Naive B cell (primary cell): ENCODE results near the gene OR8S1. TPM values are rescaled to one million over a fixed set of nuclear protein-coding genes. Genes with fewer than 3 reads are reported as not detected.
"Not testable (repeated sequence)": the region's sequence is repeated elsewhere in the genome, so short reads cannot be mapped to it uniquely, and the experiment has no call there.

Experiments
- ATAC-seq, 2 donors: fragments of 150-1000 bp; cut with Tn5 transposase; 2 replicates each; pipeline ENCODE4 v1.10.0; 2021; ENCODE audit warnings: low read depth in 2 of 2, mild to moderate bottlenecking in 2 of 2, moderate library complexity in 2 of 2
- DNase-seq: peaks from one replicate; pipeline ENCODE4 v3.0.0; 2022
- H3K27ac Mint-ChIP-seq, 6 donors: one replicate each; pipeline ENCODE4 v1.8.0; 2020 to 2022; ENCODE audit warnings: mild to moderate bottlenecking in 6 of 6, mixed read lengths in 6 of 6, moderate library complexity in 5 of 6, inconsistent platforms in 2 of 6
- H3K27me3 Mint-ChIP-seq, 3 donors: one replicate each; pipeline ENCODE4 v1.8.0; 2021 to 2022; ENCODE audit warnings: mixed read lengths in 3 of 3, mild to moderate bottlenecking in 1 of 3
- H3K36me3 Mint-ChIP-seq, 2 donors: one replicate each; pipeline ENCODE4 v1.8.0; 2020 to 2022; ENCODE audit warnings: mixed read lengths in 2 of 2, inconsistent platforms in 1 of 2, mild to moderate bottlenecking in 1 of 2
- H3K4me1 Mint-ChIP-seq, 3 donors: one replicate each; pipeline ENCODE4 v1.8.0; 2020 to 2022; ENCODE audit warnings: mixed read lengths in 3 of 3, inconsistent platforms in 1 of 3, mild to moderate bottlenecking in 1 of 3, moderate library complexity in 1 of 3
- H3K4me3 Mint-ChIP-seq, 8 donors: one replicate each; pipeline ENCODE4 v1.8.0; 2020 to 2022; ENCODE audit warnings: mild to moderate bottlenecking in 8 of 8, mixed read lengths in 8 of 8, moderate library complexity in 8 of 8, inconsistent platforms in 2 of 8
- H3K9me3 Mint-ChIP-seq, 7 donors: one replicate each; pipeline ENCODE4 v1.8.0; 2020 to 2022; ENCODE audit warnings: mixed read lengths in 7 of 7, mild to moderate bottlenecking in 5 of 7, inconsistent platforms in 2 of 7, moderate library complexity in 1 of 7
- polyA plus RNA-seq, 6 donors: library from polyadenylated mRNA; unstranded; fragments of 300-500 nt; fragmentation: Illumina TruSeq; gene quantifications; one replicate each; pipeline ENCODE4 v1.2.3, GENCODE V29; 2021; ENCODE audit warnings: low read depth in 6 of 6

The OR8S1 gene
- polyA plus RNA-seq, 6 donors from 2014 or later: not detected

GRCh38 chr12:48527891-48528670 lies 2.6 kb downstream of the OR8S1 start:
- ATAC-seq (no peak), DNase-seq (no peak)
- H3K36me3 Mint-ChIP-seq: no peaks in the 10 kb centered on the region
- H3K9me3 Mint-ChIP-seq: no peaks in the 10 kb centered on the region
- no peak overlapping the region for H3K27ac Mint-ChIP-seq
- no peak overlapping the region for H3K4me3 Mint-ChIP-seq
- H3K27me3 Mint-ChIP-seq: peaks cover 9 to 47% (median 32%) of the 10 kb centered on the region in 3 donors
- H3K4me1 Mint-ChIP-seq: no peaks in the 10 kb centered on the region

GRCh38 chr12:48532601-48533000 lies 7.2 kb downstream of the OR8S1 start:
- Mint-ChIP-seq H3K9me3 (peaks cover 0 to 13% (median 2%) of the 10 kb centered on the region in 7 donors), H3K27ac (peak overlapping the region in 1 of 6 donors; percentile 1), H3K4me1 (peaks cover 0 to 3% (median 0%) of the 10 kb centered on the region in 3 donors), H3K27me3 (peaks cover 9 to 45% (median 20%) of the 10 kb centered on the region in 3 donors), H3K4me3 (no peak overlapping the region), H3K36me3 (no peaks in the 10 kb centered on the region)
- DNase-seq (no peak), ATAC-seq (no peak)

GRCh38 chr12:48536602-48537001 lies 11.2 kb downstream of the OR8S1 start:
- H3K27me3 Mint-ChIP-seq: peaks cover 5 to 48% (median 23%) of the 10 kb centered on the region in 3 donors
- peaks cover 0 to 3% (median 0%) of the 10 kb centered on the region in 3 donors for H3K4me1 Mint-ChIP-seq
- H3K36me3 Mint-ChIP-seq: no peaks in the 10 kb centered on the region
- no peak overlapping the region for H3K4me3 Mint-ChIP-seq
- ATAC-seq: no peak
- H3K9me3 Mint-ChIP-seq: peaks cover 0 to 13% (median 2%) of the 10 kb centered on the region in 7 donors
- DNase-seq: no peak
- H3K27ac Mint-ChIP-seq: peak overlapping the region in 1 of 6 donors; percentile 73

- no peak for ATAC-seq
- Mint-ChIP-seq H3K27me3 (peaks cover 3 to 36% (median 35%) of the 10 kb centered on the region in 3 donors), H3K27ac (no peak overlapping the region), H3K36me3 (no peaks in the 10 kb centered on the region), H3K9me3 (peaks cover 0 to 4% (median 0%) of the 10 kb centered on the region in 7 donors), H3K4me3 (no peak overlapping the region), H3K4me1 (no peaks in the 10 kb centered on the region)
- no peak for DNase-seq
Measured at GRCh38 chr12:48542300-48542928, 17.0 kb downstream of the OR8S1 start.

- ATAC-seq (no peak), DNase-seq (no peak)
- Mint-ChIP-seq H3K36me3 (no peaks in the 10 kb centered on the region), H3K4me3 (no peak overlapping the region), H3K9me3 (peaks cover under 1 to 20% (median 10%) of the 10 kb centered on the region in 7 donors), H3K4me1 (no peaks in the 10 kb centered on the region), H3K27me3 (peaks cover 3 to 23% (median 22%) of the 10 kb centered on the region in 3 donors), H3K27ac (no peak overlapping the region)
Measured at GRCh38 chr12:48545833-48546469, 20.5 kb downstream of the OR8S1 start.

- H3K9me3 Mint-ChIP-seq: peaks cover 4 to 22% (median 10%) of the 10 kb centered on the region in 7 donors
- not testable (repeated sequence) for H3K4me3 Mint-ChIP-seq, H3K4me1 Mint-ChIP-seq, H3K36me3 Mint-ChIP-seq, H3K27ac Mint-ChIP-seq, DNase-seq, ATAC-seq
- H3K27me3 Mint-ChIP-seq: peaks cover 3 to 32% (median 22%) of the 10 kb centered on the region in 3 donors
Measured at GRCh38 chr12:48547012-48547411, 21.6 kb downstream of the OR8S1 start.

- not testable (repeated sequence) for DNase-seq, H3K27ac Mint-ChIP-seq, H3K4me1 Mint-ChIP-seq, H3K4me3 Mint-ChIP-seq, ATAC-seq, H3K36me3 Mint-ChIP-seq
- Mint-ChIP-seq H3K9me3 (peaks cover 4 to 25% (median 14%) of the 10 kb centered on the region in 7 donors), H3K27me3 (peaks cover 15 to 61% (median 31%) of the 10 kb centered on the region in 3 donors)
Measured at GRCh38 chr12:48551636-48552035, 26.2 kb downstream of the OR8S1 start.

- peaks cover 19 to 69% (median 37%) of the 10 kb centered on the region in 3 donors for H3K27me3 Mint-ChIP-seq
- peak overlapping the region in 1 of 6 donors; percentile 33 for H3K27ac Mint-ChIP-seq
- not testable (repeated sequence) for ATAC-seq, H3K4me1 Mint-ChIP-seq, H3K36me3 Mint-ChIP-seq, DNase-seq, H3K4me3 Mint-ChIP-seq
- H3K9me3 Mint-ChIP-seq: peaks cover 3 to 14% (median 6%) of the 10 kb centered on the region in 7 donors
Measured at GRCh38 chr12:48553666-48554343, 28.4 kb downstream of the OR8S1 start.

GRCh38 chr12:48556631-48557030 lies 31.2 kb downstream of the OR8S1 start:
- DNase-seq (no peak), ATAC-seq (no peak)
- peak overlapping the region in 1 of 6 donors; percentile 21 for H3K27ac Mint-ChIP-seq
- H3K9me3 Mint-ChIP-seq: peaks cover 0 to 8% (median 0%) of the 10 kb centered on the region in 7 donors
- no peak overlapping the region for H3K4me3 Mint-ChIP-seq
- no peaks in the 10 kb centered on the region for H3K36me3 Mint-ChIP-seq
- no peaks in the 10 kb centered on the region for H3K4me1 Mint-ChIP-seq
- peaks cover 28 to 62% (median 53%) of the 10 kb centered on the region in 3 donors for H3K27me3 Mint-ChIP-seq

GRCh38 chr12:48557919-48558318 lies 32.5 kb downstream of the OR8S1 start:
- DNase-seq (no peak), ATAC-seq (no peak)
- H3K27ac Mint-ChIP-seq: no peak overlapping the region
- H3K9me3 Mint-ChIP-seq: peaks cover 0 to under 1% (median 0%) of the 10 kb centered on the region in 7 donors
- H3K4me3 Mint-ChIP-seq: no peak overlapping the region
- H3K27me3 Mint-ChIP-seq: peaks cover 37 to 57% (median 51%) of the 10 kb centered on the region in 3 donors
- H3K36me3 Mint-ChIP-seq: no peaks in the 10 kb centered on the region
- no peaks in the 10 kb centered on the region for H3K4me1 Mint-ChIP-seq

- Mint-ChIP-seq H3K36me3 (no peaks in the 10 kb centered on the region), H3K9me3 (no peaks in the 10 kb centered on the region), H3K4me3 (no peak overlapping the region), H3K27ac (no peak overlapping the region), H3K4me1 (peaks cover 0 to 6% (median 0%) of the 10 kb centered on the region in 3 donors), H3K27me3 (peaks cover 39 to 51% (median 40%) of the 10 kb centered on the region in 3 donors)
- no peak for ATAC-seq
- no peak for DNase-seq
Measured at GRCh38 chr12:48567731-48568130, 42.3 kb downstream of the OR8S1 start.

GRCh38 chr12:48569946-48570345 lies 44.5 kb downstream of the OR8S1 start, which contains the start of gene LALBA:
LALBA (minus strand) TSS chr12:48570046; CDS start chr12:48570020, 26 bp downstream.
- no peak within 1 kb of the TSS for H3K4me3 Mint-ChIP-seq
- DNase-seq: no peak

GRCh38 chr12:48572326-48572725 lies 46.9 kb downstream of the OR8S1 start:
- Mint-ChIP-seq H3K27me3 (peaks cover 29 to 45% (median 43%) of the 10 kb centered on the region in 3 donors), H3K4me1 (peaks cover 0 to 6% (median 0%) of the 10 kb centered on the region in 3 donors), H3K36me3 (no peaks in the 10 kb centered on the region), H3K27ac (no peak overlapping the region), H3K4me3 (no peak overlapping the region), H3K9me3 (no peaks in the 10 kb centered on the region)
- no peak for ATAC-seq
- no peak for DNase-seq

More at GRCh38 chr12:48569946-48570345, 44.5 kb downstream of the OR8S1 start, which contains the start of gene LALBA:
- Mint-ChIP-seq H3K36me3 (no peaks in the 10 kb centered on the region), H3K27ac (no peak within 1 kb of the TSS), H3K4me1 (peaks cover 0 to 6% (median 0%) of the 10 kb centered on the region in 3 donors), H3K27me3 (peaks cover 39 to 55% (median 41%) of the 10 kb centered on the region in 3 donors), H3K9me3 (no peaks in the 10 kb centered on the region)
- ATAC-seq: no peak
